Measurements from ENCODE around the gene MON2.

GRCh38 chr12:62438098-62438692 is 28.4 kb upstream of the MON2 start:
- TF ChIP-seq POLR2A (IDR thresholded peaks at IDR 0.05) (no peak), POLR2AphosphoS5 (IDR thresholded peaks at IDR 0.05) (peak; percentile 25)
- TF ChIP-seq, protein P1, sequence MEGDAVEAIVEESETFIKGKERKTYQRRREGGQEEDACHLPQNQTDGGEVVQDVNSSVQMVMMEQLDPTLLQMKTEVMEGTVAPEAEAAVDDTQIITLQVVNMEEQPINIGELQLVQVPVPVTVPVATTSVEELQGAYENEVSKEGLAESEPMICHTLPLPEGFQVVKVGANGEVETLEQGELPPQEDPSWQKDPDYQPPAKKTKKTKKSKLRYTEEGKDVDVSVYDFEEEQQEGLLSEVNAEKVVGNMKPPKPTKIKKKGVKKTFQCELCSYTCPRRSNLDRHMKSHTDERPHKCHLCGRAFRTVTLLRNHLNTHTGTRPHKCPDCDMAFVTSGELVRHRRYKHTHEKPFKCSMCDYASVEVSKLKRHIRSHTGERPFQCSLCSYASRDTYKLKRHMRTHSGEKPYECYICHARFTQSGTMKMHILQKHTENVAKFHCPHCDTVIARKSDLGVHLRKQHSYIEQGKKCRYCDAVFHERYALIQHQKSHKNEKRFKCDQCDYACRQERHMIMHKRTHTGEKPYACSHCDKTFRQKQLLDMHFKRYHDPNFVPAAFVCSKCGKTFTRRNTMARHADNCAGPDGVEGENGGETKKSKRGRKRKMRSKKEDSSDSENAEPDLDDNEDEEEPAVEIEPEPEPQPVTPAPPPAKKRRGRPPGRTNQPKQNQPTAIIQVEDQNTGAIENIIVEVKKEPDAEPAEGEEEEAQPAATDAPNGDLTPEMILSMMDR (IDR thresholded peaks at IDR 0.05): peak; percentile 39 to 77 (median 66)
